ENCODE data around the gene CEP70. TPM values are rescaled to one million over a fixed set of nuclear protein-coding genes. Genes with fewer than 3 reads are reported as not detected.
A peak's percentile ranks its signal among the peaks of the same experiment; 100 is the strongest.

CEP70 gene
- total and polyA plus RNA-seq, 2 of the 13 experiments (the other 11 are each of a cell fraction or from before 2014, with no cell fraction given): 4.0 to 22.3 TPM

GRCh38 chr3:138578961-138579574 is 15.0 kb downstream of the CEP70 start:
- DNase-seq (ENCODE audit: low spot score): no peak
- H3K4me2 ChIP-seq (ENCODE audit: low read depth, low read length): no peak overlapping the region
- H3K9me3 ChIP-seq (ENCODE audit: low read length): no peaks in the 10 kb centered on the region
- TF ChIP-seq ZNF281 (CRISPR knock-in tag; IDR thresholded peaks at IDR 0.05; ENCODE audit: borderline replicate concordance): peak; percentile 37; the same call in 1 of the 2 replicates
- no peak for TF ChIP-seq HES4 (CRISPR knock-in tag; IDR thresholded peaks at IDR 0.05; ENCODE audit: borderline replicate concordance)
- peaks cover 10% of the 10 kb centered on the region for H3K4me1 ChIP-seq (ENCODE audit: insufficient read depth, low read length)
- H3K9ac ChIP-seq (ENCODE audit: insufficient read depth, low read depth, low read length): no peak overlapping the region
- H3K27me3 ChIP-seq (ENCODE audit: control insufficient read depth in 1 of 2, insufficient read depth in 2 of 2, low read length in 2 of 2): no peaks in the 10 kb centered on the region
- in situ Hi-C loops (cut with HindIII; ENCODE audit: extremely low pct_ligation_motif_present, low pct_unique_long_range_greater_than_20kb) (no loop called here), intact Hi-C loops (cut with micrococcal nuclease; ENCODE audit: unreplicated experiment) (no loop called here)
- H3K4me3 ChIP-seq (replicated peaks in 1 of 3; ENCODE audit: insufficient read depth in 1 of 3, low read depth in 2 of 3, low read length in 3 of 3): no peak overlapping the region
- FAIRE-seq: no peak
- no peak overlapping the region for H3K27ac ChIP-seq (ENCODE audit: extremely low read length, insufficient read depth, low read length)
- no peak for ATAC-seq
- H3K79me2 ChIP-seq (ENCODE audit: insufficient read depth, low read length): no peaks in the 10 kb centered on the region
- WGBS (ENCODE audit: low lambda C conversion rate): 89% methylated on average over 5 of the region's 6 CpGs
- H3K36me3 ChIP-seq (replicated peaks in 1 of 2; ENCODE audit: control insufficient read depth in 1 of 2, insufficient read depth in 2 of 2, low read length in 2 of 2): no peaks in the 10 kb centered on the region
- CTCF ChIA-PET (ENCODE audit: low intra/inter-chr PET ratio, low total read pairs): no interaction called here
- no peak overlapping the region for H2AFZ ChIP-seq (ENCODE audit: low read length)
- POLR2A ChIA-PET: interaction anchor here (1.6 kb wide), 1 partner anchor 15 kb away, joined by 5 read pairs; the partner anchor contains the start of gene CEP70
- no TSS peak for BruUV-seq (replicated peaks)
- no peaks in the 10 kb centered on the region for H4K20me1 ChIP-seq (ENCODE audit: insufficient read depth, low read length)

- Histone ChIP-seq H2AFZ (ENCODE audit: low read length) (no peak overlapping the region), H3K79me2 (ENCODE audit: insufficient read depth, low read length) (no peaks in the 10 kb centered on the region), H3K4me1 (ENCODE audit: insufficient read depth, low read length) (peaks cover 10% of the 10 kb centered on the region), H3K4me3 (replicated peaks in 1 of 3; ENCODE audit: insufficient read depth in 1 of 3, low read depth in 2 of 3, low read length in 3 of 3) (no peak overlapping the region), H3K4me2 (ENCODE audit: low read depth, low read length) (no peak overlapping the region), H3K36me3 (replicated peaks in 1 of 2; ENCODE audit: control insufficient read depth in 1 of 2, insufficient read depth in 2 of 2, low read length in 2 of 2) (no peaks in the 10 kb centered on the region), H3K27ac (ENCODE audit: extremely low read length, insufficient read depth, low read length) (no peak overlapping the region), H3K9ac (ENCODE audit: insufficient read depth, low read depth, low read length) (no peak overlapping the region), H4K20me1 (ENCODE audit: insufficient read depth, low read length) (no peaks in the 10 kb centered on the region), H3K27me3 (ENCODE audit: control insufficient read depth in 1 of 2, insufficient read depth in 2 of 2, low read length in 2 of 2) (no peaks in the 10 kb centered on the region), H3K9me3 (ENCODE audit: low read length) (no peaks in the 10 kb centered on the region)
- in situ Hi-C loops (cut with HindIII; ENCODE audit: extremely low pct_ligation_motif_present, low pct_unique_long_range_greater_than_20kb) (no loop called here), intact Hi-C loops (cut with micrococcal nuclease; ENCODE audit: unreplicated experiment) (no loop called here)
- BruUV-seq (replicated peaks): no TSS peak
- ChIA-PET CTCF (ENCODE audit: low intra/inter-chr PET ratio, low total read pairs) (no interaction called here), POLR2A (no interaction called here)
- TF ChIP-seq ZFP36 (IDR thresholded peaks at IDR 0.05; ENCODE audit: borderline replicate concordance, low read depth, low read length, partially characterized antibody) (no peak), SP140L (CRISPR knock-in tag; IDR thresholded peaks at IDR 0.05; ENCODE audit: borderline replicate concordance) (no peak), MTF1 (CRISPR knock-in tag; IDR thresholded peaks at IDR 0.05) (no peak), ZNF747 (CRISPR knock-in tag; IDR thresholded peaks at IDR 0.05; ENCODE audit: borderline replicate concordance) (no peak), ZFP82 (CRISPR knock-in tag; IDR thresholded peaks at IDR 0.05; ENCODE audit: borderline replicate concordance) (no peak), PRMT3 (CRISPR knock-in tag; IDR thresholded peaks at IDR 0.05; ENCODE audit: borderline replicate concordance, low read depth) (no peak), ZNF383 (CRISPR knock-in tag; IDR thresholded peaks at IDR 0.05; ENCODE audit: borderline replicate concordance) (no peak)
- no peak for FAIRE-seq
- no peak for ATAC-seq
- no peak for DNase-seq (ENCODE audit: low spot score)
- 94% methylated on average over 4 of the region's 4 CpGs for WGBS (ENCODE audit: low lambda C conversion rate)
These were observed 15.9 kb downstream of the CEP70 start for GRCh38 chr3:138578141-138578540.
